LNCaP clone FGC (cell line): ENCODE data around the gene GPHN.

Experiments used
- DNase-seq: peaks from one replicate; pipeline ENCODE4 v3.0.0-alpha.2; 2011; ENCODE audit warnings: low read depth
- H3K4me3 ChIP-seq: 2 replicates; pipeline ENCODE4 v1.5.1; 2011; ENCODE audit warnings: mild to moderate bottlenecking, low read depth, low read length, control low read depth
- CTCF ChIP-seq: IDR thresholded peaks from 2 replicates; pipeline ENCODE4 v1.5.1; 2012; ENCODE audit warnings: mild to moderate bottlenecking; ENCODE audit not compliant: control insufficient read depth, insufficient read depth; ENCODE audit errors: extremely low read depth

GPHN gene

DNA sequence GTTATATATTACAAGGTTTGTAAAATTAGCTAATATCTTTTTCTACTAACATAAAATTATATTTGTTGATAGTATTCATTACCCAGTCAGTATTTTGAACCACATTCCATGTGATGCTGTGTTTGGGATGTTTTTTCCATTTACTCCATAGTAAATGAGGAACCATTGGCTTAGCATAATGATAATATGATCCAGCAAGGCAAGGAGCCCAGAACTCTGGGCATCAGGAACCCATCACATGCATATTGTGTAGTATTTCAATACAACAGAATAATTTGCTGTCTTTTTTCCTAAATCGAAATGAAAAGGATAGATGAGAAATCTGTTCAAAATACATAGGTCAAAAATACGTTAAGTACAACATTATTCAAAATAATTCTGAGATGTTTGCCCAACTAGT lies 632.6 kb downstream of the GPHN start:
- TF ChIP-seq CTCF = no peak
- no peak for DNase-seq
- no peak overlapping the region for H3K4me3 ChIP-seq

GRCh38 chr14:67141146-67141900 lies 633.4 kb downstream of the GPHN start:
- DNase-seq = no peak
- no peak for TF ChIP-seq CTCF
- H3K4me3 ChIP-seq = no peak overlapping the region

DNA sequence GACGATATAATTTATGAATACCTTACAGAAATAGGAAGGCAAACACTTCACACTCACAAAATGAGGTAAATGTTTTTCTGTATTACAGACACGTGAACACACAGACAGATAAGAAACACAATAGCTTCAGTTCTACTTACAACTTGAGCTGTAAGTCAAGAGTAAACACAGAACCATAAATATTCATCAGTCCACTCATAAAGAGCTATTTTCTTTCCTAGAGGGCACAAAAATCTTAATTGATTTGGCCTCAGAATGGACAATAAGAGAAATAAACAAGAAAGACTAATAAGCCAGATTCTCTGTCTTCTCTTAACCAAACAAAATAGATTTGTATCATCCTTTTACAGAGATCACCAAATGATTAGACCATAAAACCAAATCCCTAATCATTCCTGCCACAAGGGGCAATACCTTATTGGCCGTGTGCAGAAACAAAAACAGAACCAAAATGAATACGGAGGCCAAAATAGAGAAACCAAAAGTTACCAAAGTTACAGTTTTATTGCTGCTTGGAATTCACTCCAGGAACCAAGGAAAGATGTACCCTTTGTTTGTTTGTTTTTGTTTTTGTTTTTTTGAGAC lies 643.2 kb downstream of the GPHN start:
- DNase-seq = peak; percentile 21
- no peak overlapping the region for H3K4me3 ChIP-seq
- TF ChIP-seq CTCF = peak; percentile 45

- no peak overlapping the region for H3K4me3 ChIP-seq
- no peak for DNase-seq
- TF ChIP-seq CTCF = no peak
Measured at GRCh38 chr14:67158566-67158965, 650.6 kb downstream of the GPHN start.

- DNase-seq = no peak
- H3K4me3 ChIP-seq = no peak overlapping the region
- TF ChIP-seq CTCF = no peak
Measured at GRCh38 chr14:67162385-67162784, 654.4 kb downstream of the GPHN start.

- peak; percentile 23 for DNase-seq
- peak; percentile 89 for TF ChIP-seq CTCF
- no peak overlapping the region for H3K4me3 ChIP-seq
Measured at GRCh38 chr14:67166450-67166853, 658.5 kb downstream of the GPHN start.
